ENCODE measurements around the gene QPRT.
"Not testable (repeated sequence)": the region's sequence is repeated elsewhere in the genome, so short reads cannot be mapped to it uniquely, and the experiment has no call there.

The QPRT gene

GRCh38 chr16:29745121-29745852, 66.3 kb downstream of the QPRT start:
- peaks cover 19% of the 10 kb centered on the region for H3K79me2 ChIP-seq (ENCODE audit: control insufficient read depth, low read length)
- peaks cover 39% of the 10 kb centered on the region for H3K4me1 ChIP-seq (ENCODE audit: control insufficient read depth, low read length)
- H3K4me3 ChIP-seq (ENCODE audit: low read length), result peak overlapping the region; percentile 89
- TF ChIP-seq, protein P1, sequence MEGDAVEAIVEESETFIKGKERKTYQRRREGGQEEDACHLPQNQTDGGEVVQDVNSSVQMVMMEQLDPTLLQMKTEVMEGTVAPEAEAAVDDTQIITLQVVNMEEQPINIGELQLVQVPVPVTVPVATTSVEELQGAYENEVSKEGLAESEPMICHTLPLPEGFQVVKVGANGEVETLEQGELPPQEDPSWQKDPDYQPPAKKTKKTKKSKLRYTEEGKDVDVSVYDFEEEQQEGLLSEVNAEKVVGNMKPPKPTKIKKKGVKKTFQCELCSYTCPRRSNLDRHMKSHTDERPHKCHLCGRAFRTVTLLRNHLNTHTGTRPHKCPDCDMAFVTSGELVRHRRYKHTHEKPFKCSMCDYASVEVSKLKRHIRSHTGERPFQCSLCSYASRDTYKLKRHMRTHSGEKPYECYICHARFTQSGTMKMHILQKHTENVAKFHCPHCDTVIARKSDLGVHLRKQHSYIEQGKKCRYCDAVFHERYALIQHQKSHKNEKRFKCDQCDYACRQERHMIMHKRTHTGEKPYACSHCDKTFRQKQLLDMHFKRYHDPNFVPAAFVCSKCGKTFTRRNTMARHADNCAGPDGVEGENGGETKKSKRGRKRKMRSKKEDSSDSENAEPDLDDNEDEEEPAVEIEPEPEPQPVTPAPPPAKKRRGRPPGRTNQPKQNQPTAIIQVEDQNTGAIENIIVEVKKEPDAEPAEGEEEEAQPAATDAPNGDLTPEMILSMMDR (IDR thresholded peaks at IDR 0.05; ENCODE audit: low read depth, low read length, poor library complexity, severe bottlenecking), result no peak
- TF ChIP-seq EZH2phosphoT487 (IDR thresholded peaks at IDR 0.05; ENCODE audit: borderline replicate concordance, low read length), result no peak
- no peaks in the 10 kb centered on the region for H3K27me3 ChIP-seq (ENCODE audit: control insufficient read depth, low read length)
- H3K36me3 ChIP-seq (ENCODE audit: control insufficient read depth, low read length), result peaks cover 14% of the 10 kb centered on the region; the same call in 1 of the 2 replicates
- peak overlapping the region; percentile 75 for H3K27ac ChIP-seq (ENCODE audit: low read depth, low read length)
- H4K20me1 ChIP-seq (ENCODE audit: control insufficient read depth, insufficient read depth, low read depth, low read length), result no peaks in the 10 kb centered on the region
- H3K9me2 ChIP-seq (replicated peaks; ENCODE audit: control insufficient read depth, low read length), result no peaks in the 10 kb centered on the region
- peak overlapping the region; percentile 96 for H3K4me2 ChIP-seq (ENCODE audit: low read length)
- 0 out of 2 replicates have a peak, but pooled peaks cover 5% of the 10 kb centered on the region for H3F3A ChIP-seq (ENCODE audit: control insufficient read depth, insufficient read depth)
- H3K9me3 ChIP-seq (ENCODE audit: control insufficient read depth, insufficient read depth, low read length), result no peaks in the 10 kb centered on the region

DNA sequence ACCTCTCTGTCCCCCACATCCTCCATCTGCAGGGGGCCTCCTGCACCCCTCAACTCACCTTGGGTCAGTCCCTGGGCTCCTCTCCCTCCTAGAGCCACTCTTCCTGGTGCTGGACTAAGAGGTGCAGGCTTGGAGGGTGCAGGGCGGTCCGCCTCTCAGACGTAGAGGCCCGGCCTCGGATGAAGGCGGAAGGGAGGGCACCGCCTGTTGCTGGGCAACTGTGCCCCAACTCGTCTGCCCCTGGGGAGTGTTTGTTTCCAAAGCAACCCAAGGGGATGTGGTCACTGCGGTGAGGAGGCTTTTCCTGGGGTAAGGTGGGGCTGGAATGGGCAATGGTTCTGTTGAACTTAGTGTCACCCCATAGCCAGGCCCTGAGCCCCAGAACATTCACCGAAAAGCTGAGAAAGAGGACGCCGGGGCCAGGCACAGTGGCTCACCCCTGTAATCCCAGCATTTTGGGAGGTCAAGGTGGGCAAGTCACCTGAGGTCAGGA, 66.9 kb downstream of the QPRT start, which contains the start of gene C16orf54:
Gene C16orf54, minus strand, starts transcription at position 138 of the 493 bp plus-strand sequence. CDS start 1,039 bp downstream, outside the sequence.
- Histone ChIP-seq H3K27ac (ENCODE audit: low read depth, low read length) (peak within 1 kb of the TSS; percentile 75), H3K4me3 (ENCODE audit: low read length) (peak within 1 kb of the TSS; percentile 89), H3F3A (ENCODE audit: control insufficient read depth, insufficient read depth) (0 out of 2 replicates have a peak, but pooled peaks cover 6% of the 10 kb centered on the region), H3K79me2 (ENCODE audit: control insufficient read depth, low read length) (peaks cover 19% of the 10 kb centered on the region), H4K20me1 (ENCODE audit: control insufficient read depth, insufficient read depth, low read depth, low read length) (no peaks in the 10 kb centered on the region), H3K36me3 (ENCODE audit: control insufficient read depth, low read length) (peaks cover 14% of the 10 kb centered on the region; the same call in 1 of the 2 replicates), H3K4me1 (ENCODE audit: control insufficient read depth, low read length) (peaks cover 39% of the 10 kb centered on the region), H3K9me2 (replicated peaks; ENCODE audit: control insufficient read depth, low read length) (no peaks in the 10 kb centered on the region), H3K9me3 (ENCODE audit: control insufficient read depth, insufficient read depth, low read length) (no peaks in the 10 kb centered on the region), H3K4me2 (ENCODE audit: low read length) (peak within 1 kb of the TSS; percentile 96), H3K27me3 (ENCODE audit: control insufficient read depth, low read length) (no peaks in the 10 kb centered on the region)
- no peak for TF ChIP-seq EZH2phosphoT487 (IDR thresholded peaks at IDR 0.05; ENCODE audit: borderline replicate concordance, low read length)
- TF ChIP-seq, protein P1 (IDR thresholded peaks at IDR 0.05; ENCODE audit: low read depth, low read length, poor library complexity, severe bottlenecking), result no peak

DNA sequence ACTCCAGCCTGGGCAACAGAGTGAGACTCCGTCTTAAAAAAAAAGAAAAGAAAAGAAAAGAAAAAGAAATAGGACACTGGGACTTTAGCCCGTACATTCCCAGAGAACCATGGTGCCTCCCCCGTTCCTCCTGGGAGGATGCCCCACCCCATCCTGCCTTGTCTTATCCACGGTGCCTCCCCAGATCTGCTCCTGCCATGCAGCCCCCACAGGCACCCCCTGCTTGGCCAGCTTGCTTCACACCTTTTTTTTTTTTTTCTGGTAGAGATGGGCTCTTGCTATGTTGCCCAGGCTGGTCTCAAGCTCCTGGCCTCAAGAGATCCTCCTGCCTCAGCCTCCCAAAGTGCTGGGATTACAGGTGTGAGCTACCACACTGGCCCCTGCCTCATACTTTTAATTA, 67.5 kb downstream of the QPRT start:
- H3K27ac ChIP-seq (ENCODE audit: low read depth, low read length); H3K9me2 ChIP-seq (replicated peaks; ENCODE audit: control insufficient read depth, low read length); H3K27me3 ChIP-seq (ENCODE audit: control insufficient read depth, low read length); H3F3A ChIP-seq (ENCODE audit: control insufficient read depth, insufficient read depth); H3K9me3 ChIP-seq (ENCODE audit: control insufficient read depth, insufficient read depth, low read length); H4K20me1 ChIP-seq (ENCODE audit: control insufficient read depth, insufficient read depth, low read depth, low read length): not testable (repeated sequence)
- Histone ChIP-seq H3K4me1 (ENCODE audit: control insufficient read depth, low read length) (peaks cover 39% of the 10 kb centered on the region), H3K79me2 (ENCODE audit: control insufficient read depth, low read length) (peaks cover 19% of the 10 kb centered on the region), H3K4me3 (ENCODE audit: low read length) (peak overlapping the region; percentile 89), H3K36me3 (ENCODE audit: control insufficient read depth, low read length) (peaks cover 14% of the 10 kb centered on the region; the same call in 1 of the 2 replicates), H3K4me2 (ENCODE audit: low read length) (peak overlapping the region; percentile 96)

Data from DOHH2 (cell line).